HepG2 (cell line): ENCODE results near the gene SRC. TPM values are rescaled to one million over a fixed set of nuclear protein-coding genes. Genes with fewer than 3 reads are reported as not detected.

ENCODE experiments used
- CCDC6 ChIP-seq: sonication (generic); formaldehyde crosslinking; IDR thresholded peaks from 2 replicates; pipeline ENCODE4 v1.8.1; 2022; ENCODE audit warnings: mild to moderate bottlenecking, missing genetic modification reagents, moderate library complexity
- CENPBD1 ChIP-seq: sonication (generic); formaldehyde crosslinking; IDR thresholded peaks from 2 replicates; pipeline ENCODE4 v1.8.0; 2022; ENCODE audit warnings: missing genetic modification reagents, low read depth, mild to moderate bottlenecking, borderline replicate concordance
- HNRNPK ChIP-seq: fragments of 200-400 bp; formaldehyde crosslinking; IDR thresholded peaks from 2 replicates; pipeline ENCODE4 v1.6.1; 2018; ENCODE audit warnings: low read length, low read depth, moderate library complexity, mild to moderate bottlenecking; ENCODE audit not compliant: poor library complexity, severe bottlenecking
- IRF1 ChIP-seq: sonication (generic); formaldehyde crosslinking; IDR thresholded peaks from 2 replicates; pipeline ENCODE4 v1.4.0; 2020; ENCODE audit warnings: low read depth, mild to moderate bottlenecking, missing genetic modification reagents
- IRF2 ChIP-seq: IDR thresholded peaks from 2 replicates; pipeline ENCODE4 v1.6.1; 2018; ENCODE audit warnings: missing genetic modification reagents, missing compliant biosample characterization
- KDM5A ChIP-seq: fragments of 200-600 bp; sonication (generic); IDR thresholded peaks from 2 replicates; pipeline ENCODE4 v1.7.0; 2018; ENCODE audit warnings: antibody characterized with exemption, mild to moderate bottlenecking, low read length, borderline replicate concordance
- RARG ChIP-seq: sonication (generic); formaldehyde crosslinking; IDR thresholded peaks from 2 replicates; pipeline ENCODE4 v1.4.0; 2020; ENCODE audit warnings: low read depth, mild to moderate bottlenecking, missing genetic modification reagents
- TBX3 ChIP-seq: fragments of 450-650 bp; IDR thresholded peaks from 2 replicates; pipeline ENCODE4 v1.6.1; 2017; ENCODE audit warnings: antibody characterized with exemption, mild to moderate bottlenecking, inconsistent platforms, borderline replicate concordance
- YEATS2 ChIP-seq: sonication (generic); formaldehyde crosslinking; IDR thresholded peaks from 2 replicates; pipeline ENCODE4 v1.4.0; 2020; ENCODE audit warnings: missing genetic modification reagents, borderline replicate concordance
- ZBTB1 ChIP-seq: sonication (generic); formaldehyde crosslinking; IDR thresholded peaks from 2 replicates; pipeline ENCODE4 v1.4.0; 2020; ENCODE audit warnings: missing genetic modification reagents, borderline replicate concordance
- ZNF329 ChIP-seq: sonication (generic); formaldehyde crosslinking; IDR thresholded peaks from 2 replicates; pipeline ENCODE4 v1.9.0; 2021; ENCODE audit warnings: low read depth, mild to moderate bottlenecking, missing genetic modification reagents
- ZNF576 ChIP-seq: sonication (generic); formaldehyde crosslinking; IDR thresholded peaks from 2 replicates; pipeline ENCODE4 v1.4.0; 2020; ENCODE audit warnings: mild to moderate bottlenecking, missing genetic modification reagents
- ZNF784 ChIP-seq: sonication (generic); formaldehyde crosslinking; IDR thresholded peaks from 2 replicates; pipeline ENCODE4 v1.5.1; 2020; ENCODE audit warnings: missing genetic modification reagents, mild to moderate bottlenecking, borderline replicate concordance
- polyA plus RNA-seq, 8 experiments: library from polyadenylated mRNA; depleted of rRNA in 3 of 8; stranded (reverse) in 7 of 8; unstranded in 1 of 8; fragments of >200 nt; fragmentation: Illumina TruSeq in 4 of 8; extraction: Trizol in 4 of 8; gene quantifications; 2 replicates each; pipeline versions ENCODE4 v1.2.1 to v1.2.3, GENCODE V29; 2011 to 2016; ENCODE audit warnings: low read depth in 4 of 8, missing spikeins in 1 of 8, mixed read lengths in 1 of 8; ENCODE audit not compliant: insufficient read depth in 1 of 8
- total RNA-seq, 5 experiments: library from RNA; depleted of rRNA; stranded (reverse); fragments of >200 nt; fragmentation: Illumina TruSeq; extraction: Trizol; gene quantifications; 2 replicates each; pipeline ENCODE4 v1.2.3, GENCODE V29; 2016; ENCODE audit warnings: low read depth in 1 of 5
- TF ChIP-seq, protein P1 (sequence below): sonication (generic); formaldehyde crosslinking; IDR thresholded peaks from one replicate; pipeline ENCODE4 v1.5.1; 2020; ENCODE audit warnings: mild to moderate bottlenecking, missing genetic modification reagents; ENCODE audit errors: not compliant biosample characterization
- TF ChIP-seq, protein P2 (sequence below): sonication (generic); formaldehyde crosslinking; IDR thresholded peaks from 2 replicates; pipeline ENCODE4 v1.5.0; 2020; ENCODE audit warnings: missing genetic modification reagents

Gene SRC
- total and polyA plus RNA-seq, 2 of the 13 experiments (the other 11 are each of a cell fraction or from before 2014, with no cell fraction given), result 54.7 to 192 TPM

- TF ChIP-seq, protein P1, sequence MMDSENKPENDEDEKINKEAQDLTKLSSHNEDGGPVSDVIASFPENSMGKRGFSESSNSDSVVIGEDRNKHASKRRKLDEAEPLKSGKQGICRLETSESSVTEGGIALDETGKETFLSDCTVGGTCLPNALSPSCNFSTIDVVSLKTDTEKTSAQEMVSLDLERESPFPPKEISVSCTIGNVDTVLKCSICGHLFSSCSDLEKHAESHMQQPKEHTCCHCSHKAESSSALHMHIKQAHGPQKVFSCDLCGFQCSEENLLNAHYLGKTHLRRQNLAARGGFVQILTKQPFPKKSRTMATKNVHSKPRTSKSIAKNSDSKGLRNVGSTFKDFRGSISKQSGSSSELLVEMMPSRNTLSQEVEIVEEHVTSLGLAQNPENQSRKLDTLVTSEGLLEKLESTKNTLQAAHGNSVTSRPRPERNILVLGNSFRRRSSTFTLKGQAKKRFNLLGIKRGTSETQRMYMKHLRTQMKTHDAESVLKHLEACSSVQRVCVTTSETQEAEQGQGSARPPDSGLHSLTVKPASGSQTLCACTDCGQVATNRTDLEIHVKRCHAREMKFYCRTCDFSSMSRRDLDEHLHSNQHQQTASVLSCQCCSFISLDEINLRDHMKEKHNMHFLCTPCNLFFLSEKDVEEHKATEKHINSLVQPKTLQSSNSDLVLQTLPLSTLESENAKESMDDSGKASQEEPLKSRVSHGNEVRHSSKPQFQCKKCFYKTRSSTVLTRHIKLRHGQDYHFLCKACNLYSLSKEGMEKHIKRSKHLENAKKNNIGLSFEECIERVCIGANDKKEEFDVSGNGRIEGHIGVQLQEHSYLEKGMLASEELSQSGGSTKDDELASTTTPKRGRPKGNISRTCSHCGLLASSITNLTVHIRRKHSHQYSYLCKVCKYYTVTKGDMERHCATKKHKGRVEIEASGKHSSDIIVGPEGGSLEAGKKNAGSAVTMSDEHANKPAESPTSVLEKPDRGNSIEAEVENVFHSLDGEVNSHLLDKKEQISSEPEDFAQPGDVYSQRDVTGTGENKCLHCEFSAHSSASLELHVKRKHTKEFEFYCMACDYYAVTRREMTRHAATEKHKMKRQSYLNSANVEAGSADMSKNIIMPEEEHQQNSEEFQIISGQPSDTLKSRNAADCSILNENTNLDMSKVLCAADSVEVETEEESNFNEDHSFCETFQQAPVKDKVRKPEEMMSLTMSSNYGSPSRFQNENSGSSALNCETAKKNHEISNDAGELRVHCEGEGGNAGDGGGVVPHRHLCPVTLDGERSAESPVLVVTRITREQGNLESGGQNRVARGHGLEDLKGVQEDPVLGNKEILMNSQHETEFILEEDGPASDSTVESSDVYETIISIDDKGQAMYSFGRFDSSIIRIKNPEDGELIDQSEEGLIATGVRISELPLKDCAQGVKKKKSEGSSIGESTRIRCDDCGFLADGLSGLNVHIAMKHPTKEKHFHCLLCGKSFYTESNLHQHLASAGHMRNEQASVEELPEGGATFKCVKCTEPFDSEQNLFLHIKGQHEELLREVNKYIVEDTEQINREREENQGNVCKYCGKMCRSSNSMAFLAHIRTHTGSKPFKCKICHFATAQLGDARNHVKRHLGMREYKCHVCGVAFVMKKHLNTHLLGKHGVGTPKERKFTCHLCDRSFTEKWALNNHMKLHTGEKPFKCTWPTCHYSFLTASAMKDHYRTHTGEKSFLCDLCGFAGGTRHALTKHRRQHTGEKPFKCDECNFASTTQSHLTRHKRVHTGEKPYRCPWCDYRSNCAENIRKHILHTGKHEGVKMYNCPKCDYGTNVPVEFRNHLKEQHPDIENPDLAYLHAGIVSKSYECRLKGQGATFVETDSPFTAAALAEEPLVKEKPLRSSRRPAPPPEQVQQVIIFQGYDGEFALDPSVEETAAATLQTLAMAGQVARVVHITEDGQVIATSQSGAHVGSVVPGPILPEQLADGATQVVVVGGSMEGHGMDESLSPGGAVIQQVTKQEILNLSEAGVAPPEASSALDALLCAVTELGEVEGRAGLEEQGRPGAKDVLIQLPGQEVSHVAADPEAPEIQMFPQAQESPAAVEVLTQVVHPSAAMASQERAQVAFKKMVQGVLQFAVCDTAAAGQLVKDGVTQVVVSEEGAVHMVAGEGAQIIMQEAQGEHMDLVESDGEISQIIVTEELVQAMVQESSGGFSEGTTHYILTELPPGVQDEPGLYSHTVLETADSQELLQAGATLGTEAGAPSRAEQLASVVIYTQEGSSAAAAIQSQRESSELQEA, result peak; percentile 47
- TF ChIP-seq ZBTB1 (CRISPR knock-in tag), result 0 out of 2 replicates have a peak, but pooled peaks have one; percentile 20
- TF ChIP-seq ZNF576, result no peak
- peak; percentile 32; the same call in 1 of the 2 replicates for TF ChIP-seq IRF2
- no peak for TF ChIP-seq ZNF329 (CRISPR knock-in tag)
- TF ChIP-seq ZNF784 (CRISPR knock-in tag), result peak; percentile 43; the same call in 1 of the 2 replicates
- no peak; the same call in 1 of the 2 replicates for TF ChIP-seq KDM5A
- TF ChIP-seq, protein P2, sequence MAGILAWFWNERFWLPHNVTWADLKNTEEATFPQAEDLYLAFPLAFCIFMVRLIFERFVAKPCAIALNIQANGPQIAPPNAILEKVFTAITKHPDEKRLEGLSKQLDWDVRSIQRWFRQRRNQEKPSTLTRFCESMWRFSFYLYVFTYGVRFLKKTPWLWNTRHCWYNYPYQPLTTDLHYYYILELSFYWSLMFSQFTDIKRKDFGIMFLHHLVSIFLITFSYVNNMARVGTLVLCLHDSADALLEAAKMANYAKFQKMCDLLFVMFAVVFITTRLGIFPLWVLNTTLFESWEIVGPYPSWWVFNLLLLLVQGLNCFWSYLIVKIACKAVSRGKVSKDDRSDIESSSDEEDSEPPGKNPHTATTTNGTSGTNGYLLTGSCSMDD (CRISPR knock-in tag), result no peak
- TF ChIP-seq CCDC6 (CRISPR knock-in tag), result no peak
- peak; percentile 54; the same call in 1 of the 2 replicates for TF ChIP-seq TBX3
- TF ChIP-seq CENPBD1, result no peak
- TF ChIP-seq HNRNPK, result no peak
- no peak for TF ChIP-seq YEATS2
- no peak for TF ChIP-seq RARG
- TF ChIP-seq IRF1 (CRISPR knock-in tag), result no peak
These were observed 53.0 kb downstream of the SRC start (continued) for GRCh38 chr20:37398750-37399621.
